ENCODE results near the gene CTSS.
"Not testable (repeated sequence)": the region's sequence is repeated elsewhere in the genome, so short reads cannot be mapped to it uniquely, and the experiment has no call there.

Gene CTSS

DNA sequence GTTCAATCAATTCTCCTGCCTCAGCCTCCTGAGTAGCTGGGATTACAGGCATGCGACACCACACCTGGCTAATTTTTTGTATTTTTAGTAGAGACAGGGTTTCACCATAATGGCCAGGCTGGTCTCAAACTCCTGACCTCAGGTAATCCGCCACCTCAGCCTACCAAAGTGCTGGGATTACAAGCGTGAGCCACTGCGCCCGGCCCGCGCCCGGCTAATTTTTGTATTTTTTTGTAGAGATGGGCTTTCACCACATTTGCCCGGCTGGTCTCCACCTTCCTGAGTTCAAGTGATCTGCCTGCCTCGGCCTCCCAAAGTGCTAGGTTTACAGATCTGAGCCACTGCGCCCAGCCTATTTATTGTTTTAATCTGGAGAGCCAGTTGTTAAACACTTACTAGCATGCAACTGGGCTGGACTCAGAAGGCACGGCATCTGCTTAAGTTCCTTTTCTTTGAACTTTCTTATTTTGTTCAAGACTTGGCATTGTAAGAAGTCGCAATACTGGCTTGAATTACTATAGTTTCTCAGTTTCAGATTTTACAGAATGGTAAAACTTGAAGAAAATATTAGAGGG, 10.4 kb upstream of the CTSS start:
- DNase-seq: not testable (repeated sequence)

DNA sequence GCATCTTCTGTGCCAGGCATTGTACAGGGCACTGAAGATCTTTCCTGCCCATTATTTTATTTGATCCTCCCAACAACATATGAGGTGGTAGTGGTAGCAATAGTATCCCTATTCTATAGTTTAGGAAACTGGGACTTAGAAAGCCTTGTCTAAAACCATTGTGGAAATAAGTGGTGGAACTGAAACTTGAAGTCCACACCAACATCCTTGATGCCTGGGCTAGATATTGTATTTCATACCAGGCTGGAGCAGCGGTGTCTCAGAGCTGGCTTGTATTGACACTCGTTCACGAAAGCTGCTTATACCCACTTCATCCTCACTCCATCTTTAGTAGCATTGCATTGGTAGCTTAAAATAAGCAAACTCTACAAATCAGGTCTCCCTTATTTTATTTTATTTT, 9.7 kb upstream of the CTSS start:
- DNase-seq: no peak

DNA sequence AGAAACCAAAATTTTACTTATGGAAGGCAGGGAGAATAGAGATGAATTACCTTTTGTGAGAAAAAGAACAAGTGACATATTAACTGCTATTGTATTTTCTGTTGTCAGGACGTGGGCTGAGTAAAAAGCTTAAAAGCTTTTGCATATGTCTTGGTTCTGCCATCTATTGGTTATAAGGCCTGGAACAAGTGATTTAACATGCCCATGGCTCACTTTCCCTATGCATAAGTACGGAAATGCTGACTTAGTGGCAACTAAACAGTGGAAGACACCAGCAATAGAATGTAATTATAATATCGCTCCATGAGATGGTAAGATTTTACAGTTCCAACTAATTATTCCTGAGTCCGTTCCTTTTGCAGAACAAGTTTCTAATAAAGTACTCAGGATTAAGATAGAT, 6.7 kb upstream of the CTSS start:
- DNase-seq: no peak

DNA sequence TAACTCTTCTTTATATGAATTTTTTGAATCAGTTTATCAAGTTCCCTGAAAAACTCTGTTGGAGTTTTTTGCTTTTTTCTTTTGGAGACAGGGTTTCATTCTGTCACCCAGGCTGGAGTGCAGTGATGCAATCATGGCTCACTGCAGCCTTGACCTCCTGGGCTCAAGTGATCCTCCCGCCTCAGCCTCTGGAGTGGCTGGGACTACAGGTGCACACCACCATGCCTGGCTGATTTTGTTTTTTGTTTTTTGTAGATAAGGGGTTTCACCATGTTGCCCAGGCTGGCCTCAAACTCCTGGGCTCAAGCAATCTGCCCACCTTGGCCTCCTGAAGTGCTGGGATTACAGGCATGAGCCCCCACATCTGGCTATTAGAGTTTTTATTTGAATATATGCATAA, 2.1 kb upstream of the CTSS start:
- not testable (repeated sequence) for DNase-seq

DNA sequence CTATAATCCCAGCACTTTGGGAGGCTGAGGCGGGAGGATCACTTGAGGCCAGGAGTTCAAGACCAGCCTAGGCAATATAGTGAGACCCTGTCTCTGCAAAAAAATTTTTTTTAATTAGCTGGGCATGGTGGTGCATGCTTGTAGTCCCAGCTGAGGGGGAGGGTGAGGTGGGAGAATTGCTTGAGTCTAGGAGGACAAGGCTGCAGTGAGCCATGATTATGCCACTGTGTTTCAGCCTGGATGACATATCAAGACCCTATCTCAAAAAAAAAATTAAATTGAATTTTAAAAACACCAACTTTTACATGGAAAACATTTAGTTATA, 361 bp upstream of the CTSS start:
- DNase-seq: not testable (repeated sequence)

DNA sequence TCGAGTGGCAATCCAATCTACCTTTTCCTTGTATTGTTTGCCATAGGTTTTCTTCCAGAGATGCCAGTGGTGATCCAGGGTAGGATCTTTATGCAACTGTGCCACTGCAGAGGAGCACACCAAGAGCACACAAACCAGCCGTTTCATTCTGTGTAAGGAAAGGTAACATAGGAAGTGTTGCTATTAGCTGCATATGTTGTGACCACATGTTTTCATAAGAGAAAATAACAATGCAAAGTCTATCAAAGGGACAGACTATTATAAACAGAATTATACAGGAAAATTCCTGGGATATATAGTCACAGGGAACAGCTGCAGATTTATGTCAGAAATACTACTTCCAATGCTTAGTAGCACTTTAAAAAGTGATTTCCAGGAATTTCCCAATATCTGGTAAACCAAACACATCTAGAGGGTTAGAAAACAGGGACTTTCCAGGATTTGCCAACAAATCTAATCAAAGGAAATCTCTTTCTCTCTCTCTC, 919 bp downstream of the CTSS start:
- DNase-seq: no peak

DNA sequence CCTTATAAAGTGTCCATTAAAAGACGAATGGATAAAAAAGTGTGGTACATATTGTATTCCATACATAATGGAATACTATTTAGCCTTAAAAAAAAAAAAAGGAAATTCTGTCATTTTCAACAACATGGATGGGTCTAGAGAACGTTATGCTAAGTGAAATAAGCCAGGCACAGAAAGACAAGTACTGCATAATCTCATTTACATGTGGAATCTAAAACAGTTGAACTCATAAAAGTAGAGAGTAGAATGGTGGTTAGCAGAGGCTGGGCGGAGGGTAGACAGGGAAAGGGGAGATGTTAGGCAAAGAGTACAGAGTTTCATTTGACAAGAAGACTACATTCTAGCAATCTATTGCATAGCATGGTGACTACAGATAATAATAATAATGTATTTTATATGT, 2.6 kb downstream of the CTSS start:
- DNase-seq: no peak

DNA sequence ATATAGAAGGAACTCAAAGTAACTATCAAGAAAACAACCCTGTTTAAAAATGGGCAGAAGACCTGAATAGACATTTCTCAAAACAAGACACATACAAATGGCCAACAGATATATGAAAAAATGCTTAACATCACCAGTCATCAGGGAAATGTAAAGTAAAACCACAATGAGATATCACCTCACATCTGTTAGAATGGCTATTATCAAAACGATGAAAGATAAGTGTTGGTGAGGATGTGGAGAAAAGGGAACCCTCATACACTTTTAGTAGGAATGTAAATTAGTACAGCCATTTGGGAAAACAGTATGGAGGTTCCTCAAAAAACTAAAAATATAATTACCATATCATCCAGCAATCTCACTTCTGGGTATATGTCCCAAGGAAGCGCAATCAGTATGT, 3.0 kb downstream of the CTSS start:
- no peak for DNase-seq

DNA sequence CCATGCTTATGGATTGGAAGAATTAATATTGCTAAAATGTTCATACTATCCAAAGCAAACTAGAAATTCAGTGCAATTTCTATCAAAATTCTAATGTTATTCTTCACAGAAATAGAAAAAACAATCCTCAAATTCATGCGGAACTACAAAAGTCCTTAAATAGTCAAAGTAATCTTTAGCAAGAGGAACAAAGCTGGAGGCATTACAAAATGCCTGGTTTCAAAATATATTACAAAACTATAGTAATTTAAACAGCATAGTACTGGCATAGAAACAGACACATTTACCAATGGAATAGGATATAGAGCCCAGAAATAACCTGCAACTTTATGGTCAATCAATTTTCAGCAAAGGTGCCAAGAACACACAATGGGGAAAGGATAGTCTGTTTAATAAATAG, 3.8 kb downstream of the CTSS start:
- no peak for DNase-seq

DNA sequence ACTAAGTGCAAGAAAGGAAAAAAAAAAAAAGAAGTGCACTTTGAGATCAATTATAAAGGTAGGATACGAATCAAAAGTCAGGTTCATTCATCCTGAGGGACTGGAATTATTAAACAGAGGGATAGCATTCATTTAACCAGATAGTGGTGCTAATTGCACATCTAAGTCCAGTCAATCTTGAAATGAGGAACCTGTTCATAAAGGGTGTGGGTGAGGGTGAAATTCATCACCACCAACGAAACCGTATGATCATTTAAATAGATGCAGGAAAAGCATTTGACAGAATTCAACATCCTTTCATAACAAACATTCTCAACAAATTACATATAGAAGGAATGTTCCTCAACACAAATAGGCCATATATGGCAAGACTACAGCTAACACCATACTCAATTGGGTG, 5.6 kb downstream of the CTSS start:
- DNase-seq: no peak

DNA sequence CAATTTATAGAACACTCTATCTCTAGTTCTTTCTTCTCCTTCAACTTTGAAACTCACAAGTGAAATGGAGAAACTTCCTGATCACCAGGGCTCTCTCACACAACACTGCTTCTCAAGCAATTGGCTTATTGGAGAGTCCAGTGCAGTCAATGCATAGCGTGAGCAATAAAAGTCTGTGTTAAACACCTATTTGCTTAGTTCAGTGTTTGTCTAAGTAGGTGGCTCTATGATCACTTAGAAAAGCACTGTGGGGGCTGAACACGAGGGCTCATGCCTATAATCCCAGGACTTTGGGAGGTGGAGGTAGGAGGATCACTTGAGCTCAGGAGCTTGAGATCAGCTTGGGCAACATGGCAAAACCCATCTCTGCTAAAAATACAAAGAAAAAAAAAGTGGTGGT, 12.2 kb downstream of the CTSS start:
- no peak for DNase-seq

DNA sequence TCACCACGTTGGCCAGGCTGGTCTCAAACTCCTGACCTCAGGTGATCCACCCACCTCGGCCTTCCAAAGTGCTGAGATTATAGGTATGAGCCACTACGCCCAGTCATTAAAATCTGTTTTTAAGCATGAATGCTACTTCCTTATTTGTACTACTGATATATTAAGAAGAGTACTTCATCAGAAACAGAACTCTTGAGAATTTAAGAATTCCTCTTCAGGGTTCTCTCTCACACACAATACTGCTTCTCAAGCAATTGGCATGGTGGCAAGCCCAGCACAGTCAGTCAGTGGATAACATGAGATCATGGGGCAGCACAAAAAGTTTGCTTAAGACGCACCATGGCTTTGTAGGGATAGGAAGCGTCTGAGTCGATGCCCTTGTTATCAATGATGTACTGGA, 14.1 kb downstream of the CTSS start:
- DNase-seq: no peak

DNA sequence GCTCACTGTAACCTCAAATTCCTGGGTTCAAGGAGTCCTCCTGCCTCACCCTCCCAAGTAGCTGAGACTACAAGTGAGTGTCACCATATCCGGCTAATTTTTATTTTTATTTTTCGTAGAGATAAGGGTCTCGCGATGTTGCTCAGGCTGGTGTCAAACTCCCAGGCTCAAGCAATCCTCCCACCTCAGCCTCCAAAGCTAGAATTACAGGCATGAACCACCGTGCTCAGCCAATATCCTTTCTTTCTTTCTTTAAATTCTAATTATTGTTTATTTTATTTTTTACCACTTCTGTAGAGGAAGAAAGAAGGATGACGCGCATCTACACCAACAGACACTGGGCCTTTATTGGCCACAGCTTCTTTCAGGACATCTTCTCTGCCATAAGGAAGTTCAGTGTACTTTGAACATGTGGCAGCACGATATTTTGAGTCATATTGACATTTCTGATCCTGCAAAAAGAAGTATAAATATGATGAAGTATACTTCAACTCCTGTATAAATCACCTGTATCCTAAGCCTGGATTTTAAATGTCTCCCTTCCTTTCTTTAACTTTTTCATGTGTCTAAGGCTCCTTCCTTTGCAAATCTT, 15.8 kb downstream of the CTSS start:
- no peak for DNase-seq

DNA sequence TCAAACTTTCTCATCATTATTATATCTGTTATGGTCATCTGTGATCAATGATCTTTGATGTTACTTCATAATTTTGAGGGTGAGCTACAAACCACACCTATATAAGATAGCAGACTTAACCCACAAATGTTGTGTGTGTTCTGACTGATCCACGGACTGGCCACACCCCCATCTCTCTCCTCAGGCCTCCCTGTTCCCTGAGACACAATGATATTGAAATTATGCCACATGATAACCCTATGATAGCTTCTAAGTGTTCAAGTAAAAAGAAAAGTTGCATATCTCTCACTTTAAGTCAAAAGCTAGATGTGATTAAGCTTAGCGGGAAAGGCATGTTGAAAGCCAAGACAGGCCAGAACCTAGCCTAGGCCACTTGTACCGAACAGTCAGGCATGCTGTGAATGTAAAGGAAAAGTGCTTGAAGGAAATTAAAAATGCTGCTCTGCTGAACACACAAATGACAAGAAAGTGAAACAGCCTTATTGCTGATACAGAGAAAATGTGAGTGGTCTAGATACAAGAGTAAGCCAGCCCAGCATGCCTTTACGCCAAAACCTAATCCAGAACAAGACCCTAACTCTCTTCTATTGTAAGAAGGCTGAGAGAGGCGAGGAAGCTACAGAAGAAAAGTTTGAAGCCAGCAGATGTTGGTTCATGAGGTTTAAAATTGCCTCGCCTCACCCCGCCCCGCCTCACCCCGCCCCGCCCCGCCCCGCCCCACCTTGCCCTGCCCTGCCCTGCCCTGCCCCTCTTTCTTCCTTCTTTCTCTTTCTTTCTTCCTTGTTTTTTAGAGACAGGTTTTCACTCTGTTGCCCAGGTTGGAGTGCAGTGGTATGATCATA, 16.5 kb downstream of the CTSS start:
- no peak for DNase-seq

DNA sequence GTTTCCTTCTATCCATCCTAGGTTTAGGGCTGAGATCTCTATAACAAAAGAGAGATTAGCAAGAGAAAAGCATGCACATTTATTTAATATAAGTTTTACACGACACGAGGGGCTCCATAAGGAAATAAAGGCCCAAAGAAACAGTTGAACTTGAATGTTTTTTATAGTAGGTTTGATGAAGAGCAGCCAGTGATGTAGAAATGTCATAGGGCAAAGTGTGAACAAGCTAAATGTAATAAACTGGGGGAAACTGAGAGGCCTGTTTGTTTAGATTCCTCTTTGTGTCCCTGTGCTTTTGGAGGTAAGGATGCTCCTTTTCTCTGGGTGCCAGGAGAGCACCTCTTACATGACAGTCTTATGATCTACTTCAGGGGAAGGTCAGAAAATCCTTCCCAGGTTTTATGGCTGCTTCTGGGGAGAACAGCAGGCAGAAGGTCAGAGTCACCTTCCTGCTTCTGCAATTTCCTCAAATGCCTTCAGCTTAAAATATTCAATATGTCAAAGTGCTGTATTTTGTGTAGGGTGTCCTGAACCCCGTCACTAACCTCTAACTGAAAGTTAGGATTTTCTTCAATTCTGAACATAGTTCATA, 35.4 kb downstream of the CTSS start:
- DNase-seq: no peak

DNA sequence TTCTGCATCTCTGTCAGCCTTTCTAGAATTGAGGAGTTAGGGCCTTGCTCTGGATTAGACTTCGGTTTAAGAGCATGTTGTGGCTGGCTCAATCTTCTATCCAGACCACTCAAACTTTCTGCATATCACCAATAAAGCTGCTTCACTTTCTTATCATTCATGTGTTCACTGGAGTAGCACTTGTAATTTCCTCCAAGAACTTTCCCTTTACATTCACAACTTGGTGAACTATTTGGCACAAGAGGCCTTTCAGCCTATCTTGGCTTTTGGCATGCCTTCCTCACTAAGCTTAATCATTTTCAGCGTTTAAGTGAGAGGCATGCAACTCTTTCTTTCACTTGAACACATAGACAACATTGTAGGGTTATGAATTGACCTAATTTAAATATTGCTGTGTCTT, 41.2 kb downstream of the CTSS start:
- DNase-seq: no peak

DNA sequence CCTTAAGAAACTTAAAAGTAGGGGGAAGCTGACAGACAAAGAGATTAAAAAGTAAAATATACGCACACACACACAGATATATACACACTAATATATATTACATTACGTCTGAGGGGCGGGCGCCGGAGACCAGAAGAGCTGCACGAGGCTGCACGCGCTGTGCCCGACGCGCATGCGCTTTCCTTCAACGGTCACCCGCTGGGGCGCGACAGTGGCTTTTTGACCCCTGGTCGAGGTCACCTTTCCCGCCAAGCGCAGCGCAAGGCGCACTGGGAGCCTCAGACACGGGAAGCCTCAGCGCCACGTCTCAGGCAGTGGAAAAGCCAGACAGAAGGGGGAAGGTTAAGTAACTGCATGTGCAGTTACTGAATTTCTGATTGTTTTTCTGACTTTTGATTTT, 44.9 kb downstream of the CTSS start, which contains the start of gene HORMAD1:
Gene HORMAD1, minus strand, starts transcription at position 193 of the 400 bp plus-strand sequence. CDS start 1,390 bp downstream, outside the sequence.
- DNase-seq: no peak

DNA sequence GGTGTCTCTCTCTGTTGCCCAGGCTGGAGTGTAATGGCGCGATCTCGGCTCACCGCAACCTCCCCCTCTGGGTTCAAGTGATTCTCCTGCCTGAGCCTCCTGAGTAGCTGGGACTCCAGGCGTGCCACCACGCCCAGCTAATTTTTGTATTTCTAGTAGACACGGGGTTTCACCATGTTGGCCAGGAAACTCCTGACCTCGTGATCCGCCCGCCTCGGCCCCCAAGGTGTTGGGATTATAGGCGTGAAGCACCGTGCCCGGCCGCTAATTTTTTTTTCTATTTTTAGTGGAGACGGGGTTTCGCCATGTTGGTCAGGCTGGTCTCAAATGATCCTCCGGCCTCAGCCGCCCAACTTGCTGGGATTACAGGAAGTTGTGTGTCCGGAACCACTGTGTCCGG, 45.5 kb downstream of the CTSS start:
- no peak for DNase-seq

DNA sequence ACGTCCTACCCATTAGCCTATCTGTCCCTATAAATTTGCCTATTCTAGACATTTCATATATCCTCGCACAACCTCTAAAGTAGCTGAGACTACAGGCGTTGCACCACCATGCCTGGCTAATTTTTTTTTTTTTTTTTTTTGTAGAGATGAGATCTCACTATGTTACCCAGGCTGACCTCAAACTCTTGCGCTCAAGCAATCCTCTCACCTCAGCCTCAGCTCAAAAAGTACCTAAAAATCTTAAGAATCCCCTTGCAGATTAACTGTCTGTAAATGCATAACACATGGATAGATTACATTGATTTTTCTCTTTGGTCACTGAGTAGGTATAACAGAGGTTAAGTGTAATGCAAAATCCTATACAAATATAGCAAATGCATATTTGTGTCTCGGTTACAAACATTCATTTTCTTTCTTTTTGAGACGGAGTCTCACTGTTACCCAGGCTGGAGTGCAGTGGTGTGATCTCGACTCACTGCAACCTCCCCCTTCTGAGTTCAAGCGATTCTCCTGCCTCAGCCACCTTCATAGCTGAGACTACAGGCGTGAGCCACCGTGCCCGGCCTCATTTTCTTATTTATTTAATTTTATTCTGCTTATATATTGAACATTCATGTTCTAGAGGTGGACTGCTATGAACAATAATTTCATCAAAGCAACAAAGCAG, 47.2 kb downstream of the CTSS start:
- no peak for DNase-seq

DNA sequence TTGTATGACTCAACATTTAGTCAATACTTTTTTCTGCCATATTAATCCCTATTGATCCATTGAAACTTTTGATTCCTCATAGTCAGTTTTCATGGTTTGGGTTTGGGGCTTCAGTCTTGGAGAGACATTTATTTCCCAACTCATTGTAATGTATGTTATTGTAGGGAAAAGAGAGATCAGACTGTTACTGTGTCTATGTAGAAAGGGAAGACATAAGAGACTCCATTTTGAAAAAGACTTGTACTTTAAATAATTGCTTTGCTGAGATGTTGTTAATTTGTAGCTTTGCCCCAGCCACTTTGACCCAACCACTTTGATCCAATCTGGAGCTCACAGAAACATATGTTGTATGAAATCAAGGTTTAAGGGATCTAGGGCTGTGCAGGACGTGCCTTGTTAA, 56.5 kb downstream of the CTSS start:
- not testable (repeated sequence) for DNase-seq

DNA sequence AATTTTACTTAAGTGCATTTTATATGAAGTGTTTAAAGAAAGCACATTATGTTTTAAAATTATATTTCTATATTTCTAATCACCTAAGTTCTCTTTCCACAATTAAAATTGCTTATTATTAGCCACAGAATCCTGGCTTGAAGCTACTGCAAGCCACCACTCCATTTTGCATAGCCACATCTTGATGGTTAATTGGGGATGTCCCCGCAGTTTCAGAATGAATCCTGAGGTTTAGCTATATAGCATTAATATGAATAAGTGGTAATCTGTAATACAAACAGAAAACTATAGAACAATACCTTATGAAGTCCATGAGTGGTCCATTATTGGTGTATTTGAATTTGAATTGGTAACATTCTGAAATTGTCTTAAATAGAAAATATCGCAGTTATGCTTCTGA, 57.0 kb downstream of the CTSS start:
- DNase-seq: no peak

DNA sequence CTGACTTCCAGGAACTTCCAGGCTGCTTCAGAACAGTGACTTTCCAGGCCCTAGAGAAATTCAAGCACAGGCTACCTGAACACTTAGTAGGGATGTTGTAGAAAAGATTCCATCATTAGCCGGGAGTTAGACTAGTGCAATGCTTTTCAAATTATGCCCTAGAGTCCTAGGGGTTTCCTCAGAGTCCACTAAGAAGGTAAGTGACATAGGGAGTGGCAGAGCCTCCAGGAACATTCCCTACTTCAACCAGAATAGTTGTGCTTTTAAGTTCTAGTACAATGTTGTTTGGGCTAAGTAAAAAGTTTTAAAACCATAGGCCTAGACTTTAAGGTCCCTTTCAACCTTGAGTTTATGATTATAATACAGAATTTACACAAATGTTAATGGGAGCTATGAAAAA, 59.5 kb downstream of the CTSS start:
- no peak for DNase-seq

Measured in nucleus accumbens (tissue), 56 donors.